IPS DF 6.9 (cell line): Measurements from ENCODE around the gene BACH2.

Experiments
- DNase-seq: peaks from one replicate; pipeline ENCODE4 v3.0.0-alpha.2; 2013; ENCODE audit warnings: low read depth, low spot score
- H3K27ac ChIP-seq: one replicate; pipeline ENCODE4 v1.5.1; 2013; ENCODE audit warnings: low read length, control low read depth
- H3K27me3 ChIP-seq: 2 replicates; pipeline ENCODE4 v1.6.1; 2013; ENCODE audit warnings: mild to moderate bottlenecking, low read length; ENCODE audit not compliant: control insufficient read depth, insufficient read depth
- H3K36me3 ChIP-seq: 2 replicates; pipeline ENCODE4 v1.6.1; 2013; ENCODE audit warnings: low read length; ENCODE audit not compliant: control insufficient read depth, insufficient read depth
- H3K4me1 ChIP-seq: 2 replicates; pipeline ENCODE4 v1.6.1; 2013; ENCODE audit warnings: low read length; ENCODE audit not compliant: control insufficient read depth, insufficient read depth
- H3K4me3 ChIP-seq: 2 replicates; pipeline ENCODE4 v1.5.1; 2013; ENCODE audit warnings: mild to moderate bottlenecking, low read length
- H3K9me3 ChIP-seq: 2 replicates; pipeline ENCODE4 v1.6.1; 2013; ENCODE audit warnings: low read length, inconsistent platforms; ENCODE audit not compliant: control insufficient read depth, insufficient read depth
- WGBS: extraction: QIAGEN DNeasy Blood & Tissue Kit; methylation state at CpG from one replicate; pipeline ENCODE4 v1.1.7; 2013; ENCODE audit warnings: mixed read lengths, missing lambda C conversion rate; ENCODE audit not compliant: insufficient read length, insufficient coverage; 5-methylcytosine and 5-hydroxymethylcytosine counted together

BACH2 gene

DNA sequence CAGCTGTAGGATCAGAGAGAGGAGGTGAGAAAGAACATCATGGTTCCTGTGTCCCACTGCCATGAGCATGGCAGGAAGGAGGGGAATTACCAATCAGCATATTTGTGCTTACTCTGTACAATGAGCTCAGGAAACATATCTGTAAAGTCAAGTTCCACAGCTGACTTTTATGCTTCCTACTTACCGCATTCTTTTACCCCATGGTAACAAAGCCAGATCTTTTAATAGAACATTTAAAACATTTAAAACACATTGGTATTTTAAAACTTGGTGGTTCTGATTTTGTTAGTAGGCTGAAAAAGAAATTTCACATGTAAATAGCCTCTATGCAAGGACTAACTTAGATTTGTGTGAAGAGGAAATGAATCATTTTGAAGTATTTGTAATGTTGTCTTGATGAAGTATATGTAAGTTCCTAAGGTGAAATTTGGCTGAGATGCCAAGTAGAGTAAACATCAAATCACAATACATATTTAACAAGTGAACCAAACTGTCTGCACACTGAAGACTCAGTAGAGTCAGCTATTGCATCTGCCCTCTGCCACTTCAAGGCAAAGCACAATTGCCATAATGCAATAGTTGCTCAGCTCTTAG is 287.6 kb downstream of the BACH2 start:
- no peaks in the 10 kb centered on the region for H3K36me3 ChIP-seq
- no peak for DNase-seq
- H3K27ac ChIP-seq = no peak overlapping the region
- no peaks in the 10 kb centered on the region for H3K9me3 ChIP-seq
- no CpG with 5 or more reads among the region's 1 CpG for whole genome bisulfite sequencing
- H3K27me3 ChIP-seq = no peaks in the 10 kb centered on the region
- no peak overlapping the region for H3K4me3 ChIP-seq
- H3K4me1 ChIP-seq = no peaks in the 10 kb centered on the region; the same call in 1 of the 2 replicates

DNA sequence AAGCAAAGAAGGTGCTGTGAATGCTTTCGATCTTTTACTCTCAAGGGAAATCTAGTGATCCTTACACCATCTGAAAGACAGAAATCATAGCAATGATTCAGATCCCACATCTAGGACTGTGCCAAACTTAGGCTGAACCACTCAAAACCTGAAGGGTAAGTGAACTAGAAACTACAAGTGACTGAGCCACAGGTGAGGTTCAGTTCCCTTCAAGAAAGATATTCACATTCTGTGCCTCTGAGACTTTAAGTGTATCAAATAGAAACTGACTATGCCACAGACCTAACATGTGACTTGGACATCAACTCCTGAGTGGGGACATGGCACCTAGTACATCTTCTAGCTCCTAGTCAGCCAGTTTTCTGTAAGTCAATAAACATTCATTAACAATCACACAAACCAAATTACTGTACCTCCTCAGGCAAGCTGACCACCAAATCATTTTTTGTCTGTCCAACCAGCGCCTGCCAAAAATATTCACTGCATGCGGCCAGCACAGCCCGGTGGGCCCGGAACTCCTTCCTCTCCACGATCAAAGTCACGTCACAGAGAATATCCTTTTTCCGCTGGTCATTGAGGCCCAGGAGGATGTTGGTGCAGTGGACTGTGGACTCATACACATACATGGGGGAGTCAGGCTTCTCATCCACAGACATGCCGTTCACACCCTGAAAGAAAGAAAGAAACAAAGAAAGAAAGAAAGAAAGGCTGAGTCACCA is 288.3 kb downstream of the BACH2 start:
- no peak overlapping the region for H3K4me3 ChIP-seq
- no peak overlapping the region for H3K27ac ChIP-seq
- H3K4me1 ChIP-seq = no peaks in the 10 kb centered on the region; the same call in 1 of the 2 replicates
- no peaks in the 10 kb centered on the region for H3K36me3 ChIP-seq
- no peaks in the 10 kb centered on the region for H3K9me3 ChIP-seq
- no CpG with 5 or more reads among the region's 9 CpGs for WGBS
- H3K27me3 ChIP-seq = no peaks in the 10 kb centered on the region
- no peak for DNase-seq

- no peaks in the 10 kb centered on the region; the same call in 1 of the 2 replicates for H3K4me1 ChIP-seq
- no peak for DNase-seq
- no peak overlapping the region for H3K27ac ChIP-seq
- H3K4me3 ChIP-seq = no peak overlapping the region
- no peaks in the 10 kb centered on the region for H3K36me3 ChIP-seq
- no peaks in the 10 kb centered on the region for H3K27me3 ChIP-seq
- WGBS = no CpG with 5 or more reads among the region's 9 CpGs
- H3K9me3 ChIP-seq = no peaks in the 10 kb centered on the region
These were observed 291.4 kb downstream of the BACH2 start for GRCh38 chr6:90005048-90005827.

GRCh38 chr6:90004511-90004910 is 292.1 kb downstream of the BACH2 start:
- H3K27ac ChIP-seq = no peak overlapping the region
- no peak overlapping the region for H3K4me3 ChIP-seq
- no peaks in the 10 kb centered on the region; the same call in 1 of the 2 replicates for H3K4me1 ChIP-seq
- H3K9me3 ChIP-seq = no peaks in the 10 kb centered on the region
- H3K27me3 ChIP-seq = no peaks in the 10 kb centered on the region
- H3K36me3 ChIP-seq = no peaks in the 10 kb centered on the region
- no CpG with 5 or more reads among the region's 5 CpGs for WGBS
- DNase-seq = no peak

DNA sequence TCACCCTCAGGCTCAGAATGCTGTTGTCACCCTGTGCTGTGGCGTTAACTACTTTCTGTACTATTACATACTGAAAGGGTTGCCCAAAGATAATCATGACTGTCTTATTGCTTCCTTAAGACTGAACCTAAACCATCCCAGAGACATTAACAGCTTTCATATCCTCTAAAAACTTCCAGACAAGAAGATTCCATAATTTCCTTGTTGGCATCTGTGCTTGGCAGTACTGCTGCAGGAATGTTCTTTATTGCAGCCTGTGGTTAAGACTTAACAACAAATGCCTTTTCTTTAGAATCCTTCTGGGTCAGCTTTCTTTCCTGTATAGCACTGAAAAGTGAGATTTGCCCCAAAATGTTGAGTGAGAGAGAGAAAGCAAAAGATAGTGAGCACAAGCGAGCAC is 292.7 kb downstream of the BACH2 start:
- H3K4me1 ChIP-seq = no peaks in the 10 kb centered on the region; the same call in 1 of the 2 replicates
- no peak for DNase-seq
- no peaks in the 10 kb centered on the region for H3K36me3 ChIP-seq
- H3K27me3 ChIP-seq = no peaks in the 10 kb centered on the region
- H3K9me3 ChIP-seq = no peaks in the 10 kb centered on the region
- no peak overlapping the region for H3K27ac ChIP-seq
- no CpG with 5 or more reads among the region's 2 CpGs for WGBS
- H3K4me3 ChIP-seq = no peak overlapping the region

DNA sequence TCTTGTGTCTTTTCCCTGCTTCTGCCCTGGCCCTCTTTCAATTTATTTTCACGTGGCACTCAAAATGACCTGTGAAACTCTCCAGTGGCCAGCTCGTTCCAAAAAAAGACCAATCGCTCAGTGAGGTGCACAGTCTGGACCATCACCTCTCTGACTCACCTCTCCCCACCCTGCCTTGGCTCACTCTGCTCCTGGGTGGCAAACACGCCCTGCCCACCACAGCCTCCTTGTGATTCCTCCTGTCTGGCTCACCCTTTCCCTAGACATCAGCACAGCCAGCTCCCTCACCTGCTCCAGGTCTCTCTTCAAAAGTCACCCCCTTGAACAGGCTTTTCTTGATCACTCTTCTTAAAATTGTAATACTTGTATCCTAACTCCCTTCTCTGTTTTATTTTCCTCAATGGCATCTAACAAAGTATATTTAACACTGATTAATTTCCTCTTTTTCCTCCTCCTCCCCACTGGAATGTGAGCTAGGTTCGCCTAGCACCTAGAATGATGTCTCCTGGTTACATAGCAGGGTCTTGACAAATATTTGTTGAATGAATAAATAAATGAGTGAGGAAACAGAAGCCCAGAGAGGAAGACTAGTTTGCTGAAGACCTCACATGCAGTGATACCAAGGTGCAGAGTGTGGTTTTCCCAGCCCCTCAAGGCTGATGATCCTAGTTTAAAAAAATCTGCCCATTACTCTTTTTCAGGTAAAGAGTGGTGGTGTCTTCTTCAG is 293.4 kb downstream of the BACH2 start:
- WGBS = no CpG with 5 or more reads among the region's 5 CpGs
- no peak for DNase-seq
- Histone ChIP-seq H3K36me3 (no peaks in the 10 kb centered on the region), H3K27me3 (no peaks in the 10 kb centered on the region), H3K9me3 (no peaks in the 10 kb centered on the region), H3K27ac (no peak overlapping the region), H3K4me3 (no peak overlapping the region), H3K4me1 (no peaks in the 10 kb centered on the region; the same call in 1 of the 2 replicates)

- Histone ChIP-seq H3K9me3 (no peaks in the 10 kb centered on the region), H3K36me3 (no peaks in the 10 kb centered on the region), H3K4me1 (no peaks in the 10 kb centered on the region; the same call in 1 of the 2 replicates), H3K27ac (no peak overlapping the region), H3K27me3 (no peaks in the 10 kb centered on the region), H3K4me3 (no peak overlapping the region)
- no peak for DNase-seq
- no CpG with 5 or more reads among the region's 5 CpGs for WGBS
These were observed 295.5 kb downstream of the BACH2 start for GRCh38 chr6:90000864-90001731.

DNA sequence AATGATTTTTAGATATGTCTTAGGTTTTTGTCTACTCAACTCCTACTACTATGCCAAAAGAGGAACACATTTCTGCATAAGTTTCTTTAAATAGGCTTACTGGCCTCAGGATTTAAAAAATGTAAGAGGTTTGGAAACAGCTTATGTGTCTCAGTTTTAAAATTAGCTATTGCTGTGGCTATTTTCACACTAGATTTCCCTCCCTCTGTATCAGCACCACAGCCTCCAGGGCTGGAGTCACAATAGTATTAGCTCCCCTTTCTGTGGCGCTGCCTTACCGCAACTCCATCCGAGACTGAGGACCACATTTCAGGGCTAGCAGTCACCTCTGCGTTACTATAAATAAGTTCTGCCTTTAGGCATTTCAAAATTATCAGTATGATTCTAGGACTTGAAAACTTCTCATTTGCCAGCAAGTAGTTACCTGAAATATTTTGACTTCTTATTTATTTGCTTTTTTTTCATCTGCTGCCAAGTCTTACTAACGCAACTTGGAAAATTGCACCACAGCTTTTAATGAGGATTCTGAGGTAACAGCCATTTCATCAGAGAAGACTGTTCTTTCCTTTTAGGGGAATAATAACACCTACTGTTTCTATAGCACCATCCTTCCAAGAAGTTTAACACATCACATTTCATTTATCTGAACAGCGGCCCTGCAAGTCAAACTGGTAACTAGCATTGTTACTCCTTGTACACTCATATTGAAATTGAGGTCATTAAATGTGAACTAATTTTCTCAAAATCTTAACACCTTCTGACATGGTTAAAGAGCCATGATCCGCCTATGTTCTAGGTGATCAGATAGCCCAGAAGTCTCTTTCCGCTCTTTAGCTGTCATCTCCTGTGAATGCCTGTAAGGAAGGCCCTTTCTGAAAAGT is 296.5 kb downstream of the BACH2 start:
- no CpG with 5 or more reads among the region's 8 CpGs for WGBS
- no peak overlapping the region for H3K4me3 ChIP-seq

GRCh38 chr6:89999154-89999553 is 297.5 kb downstream of the BACH2 start:
- WGBS = no CpG with 5 or more reads among the region's 4 CpGs
- H3K9me3 ChIP-seq = no peaks in the 10 kb centered on the region
- H3K4me1 ChIP-seq = no peaks in the 10 kb centered on the region
- H3K4me3 ChIP-seq = no peak overlapping the region
- DNase-seq = no peak
- no peaks in the 10 kb centered on the region for H3K27me3 ChIP-seq
- H3K36me3 ChIP-seq = no peaks in the 10 kb centered on the region
- H3K27ac ChIP-seq = no peak overlapping the region

More for the DNA sequence above, 296.5 kb downstream of the BACH2 start:
- no peak for DNase-seq
- no peak overlapping the region for H3K27ac ChIP-seq
- no peaks in the 10 kb centered on the region; the same call in 1 of the 2 replicates for H3K4me1 ChIP-seq
- H3K36me3 ChIP-seq = no peaks in the 10 kb centered on the region
- no peaks in the 10 kb centered on the region for H3K27me3 ChIP-seq
- no peaks in the 10 kb centered on the region for H3K9me3 ChIP-seq
